SU-DHL-6 (cell line): ENCODE results near the gene LRRC28.

Experiments used
- H2AFZ ChIP-seq: fragments of 200-600 bp; sonication (generic); 2 replicates; pipeline ENCODE4 v1.6.1; 2014; ENCODE audit warnings: low read depth, mild to moderate bottlenecking, moderate library complexity, mixed read lengths, antibody characterized with exemption, low read length; ENCODE audit not compliant: severe bottlenecking
- H3F3A ChIP-seq: fragments of 200-600 bp; shearing (Covaris generic); 2 replicates; pipeline ENCODE4 v1.6.0; 2016; ENCODE audit warnings: antibody characterized with exemption, mild to moderate bottlenecking; ENCODE audit not compliant: insufficient read depth
- H3K27ac ChIP-seq: fragments of 200-600 bp; sonication (generic); 2 replicates; pipeline ENCODE4 v1.5.1; 2016; ENCODE audit warnings: low read depth, mild to moderate bottlenecking, low read length, moderate library complexity, mixed read lengths
- H3K27me3 ChIP-seq: fragments of 200-600 bp; sonication (generic), shearing (Covaris generic); 2 replicates; pipeline ENCODE4 v1.6.0; 2014; ENCODE audit warnings: mild to moderate bottlenecking, low read length
- H3K36me3 ChIP-seq: fragments of 200-600 bp; sonication (generic); 2 replicates; pipeline ENCODE4 v1.6.1; 2014; ENCODE audit warnings: mild to moderate bottlenecking, low read length, mixed read lengths
- H3K4me2 ChIP-seq: fragments of 300-600, 200-600 bp; shearing (Covaris generic), sonication (generic); 2 replicates; pipeline ENCODE4 v1.6.0; 2014; ENCODE audit warnings: low read length, low read depth, mild to moderate bottlenecking; ENCODE audit not compliant: poor library complexity, severe bottlenecking
- H3K4me3 ChIP-seq: fragments of 200-600 bp; sonication (generic); 2 replicates; pipeline ENCODE4 v1.5.1; 2014; ENCODE audit warnings: antibody characterized with exemption, low read length, mild to moderate bottlenecking, mixed read lengths; ENCODE audit not compliant: insufficient read depth, poor library complexity, severe bottlenecking
- H3K79me2 ChIP-seq: fragments of 200-600 bp; sonication (generic); 2 replicates; pipeline ENCODE4 v1.6.1; 2014; ENCODE audit warnings: mild to moderate bottlenecking, low read length, moderate library complexity; ENCODE audit not compliant: insufficient read depth
- H3K9ac ChIP-seq: fragments of 200-600 bp; sonication (generic); 2 replicates; pipeline ENCODE4 v1.7.0; 2014; ENCODE audit warnings: mild to moderate bottlenecking, low read length
- H3K9me2 ChIP-seq: fragments of 200-600 bp; sonication (generic); replicated peaks from 2 replicates; pipeline ENCODE4 v1.6.1; 2014; ENCODE audit warnings: low read length; ENCODE audit not compliant: insufficient read depth
- H3K9me3 ChIP-seq: fragments of 200-600 bp; sonication (generic); 2 replicates; pipeline ENCODE4 v1.6.1; 2014; ENCODE audit warnings: low read length, mixed read lengths; ENCODE audit not compliant: insufficient read depth
- H4K20me1 ChIP-seq: fragments of 200-600 bp; sonication (generic); 2 replicates; pipeline ENCODE4 v1.6.1; 2014; ENCODE audit warnings: low read depth, mild to moderate bottlenecking, antibody characterized with exemption, low read length, moderate library complexity, mixed read lengths
- EZH2phosphoT487 ChIP-seq: fragments of 200-600 bp; sonication (generic), shearing (Covaris generic); conservative IDR thresholded peaks from 2 replicates; pipeline ENCODE4 v1.6.1; 2018; ENCODE audit warnings: mild to moderate bottlenecking, antibody characterized with exemption, low read length, moderate library complexity, mixed read lengths
- TF ChIP-seq, protein P1 (sequence below): fragments of 200-600 bp; sonication (generic); IDR thresholded peaks from one replicate; pipeline ENCODE4 v1.5.1; 2017; ENCODE audit warnings: antibody characterized with exemption, mild to moderate bottlenecking, low read length, moderate library complexity; ENCODE audit not compliant: insufficient read depth, poor library complexity, severe bottlenecking

LRRC28 gene

DNA sequence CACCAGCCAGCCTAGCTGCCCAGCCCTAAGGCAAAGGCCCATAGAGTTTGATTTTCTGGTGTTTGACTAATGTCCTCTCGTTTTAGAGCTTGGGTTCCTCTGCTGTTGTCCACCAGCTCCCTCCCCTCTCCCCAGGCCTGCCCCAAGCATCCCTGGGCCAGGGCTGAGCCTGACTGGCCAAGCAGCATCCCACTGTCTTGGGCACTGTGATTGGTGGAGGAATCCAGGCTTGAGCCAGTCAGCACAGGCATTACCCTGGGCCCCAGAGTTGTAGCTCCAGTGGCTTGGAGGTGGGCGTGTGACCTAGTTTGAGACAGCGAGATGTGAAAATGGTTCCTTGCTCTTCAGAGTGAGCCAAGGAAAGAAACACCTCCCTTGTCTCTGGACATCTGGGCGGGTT, 159.2 kb downstream of the LRRC28 start:
- Histone ChIP-seq H3K9me3 (no peaks in the 10 kb centered on the region), H3K9me2 (no peaks in the 10 kb centered on the region), H3K27me3 (no peaks in the 10 kb centered on the region), H3K9ac (no peak overlapping the region), H3K36me3 (no peaks in the 10 kb centered on the region), H3F3A (no peaks in the 10 kb centered on the region), H3K79me2 (no peaks in the 10 kb centered on the region), H4K20me1 (no peaks in the 10 kb centered on the region), H3K27ac (no peak overlapping the region), H3K4me3 (no peak overlapping the region), H2AFZ (no peak overlapping the region), H3K4me2 (no peak overlapping the region)
- TF ChIP-seq, protein P1, sequence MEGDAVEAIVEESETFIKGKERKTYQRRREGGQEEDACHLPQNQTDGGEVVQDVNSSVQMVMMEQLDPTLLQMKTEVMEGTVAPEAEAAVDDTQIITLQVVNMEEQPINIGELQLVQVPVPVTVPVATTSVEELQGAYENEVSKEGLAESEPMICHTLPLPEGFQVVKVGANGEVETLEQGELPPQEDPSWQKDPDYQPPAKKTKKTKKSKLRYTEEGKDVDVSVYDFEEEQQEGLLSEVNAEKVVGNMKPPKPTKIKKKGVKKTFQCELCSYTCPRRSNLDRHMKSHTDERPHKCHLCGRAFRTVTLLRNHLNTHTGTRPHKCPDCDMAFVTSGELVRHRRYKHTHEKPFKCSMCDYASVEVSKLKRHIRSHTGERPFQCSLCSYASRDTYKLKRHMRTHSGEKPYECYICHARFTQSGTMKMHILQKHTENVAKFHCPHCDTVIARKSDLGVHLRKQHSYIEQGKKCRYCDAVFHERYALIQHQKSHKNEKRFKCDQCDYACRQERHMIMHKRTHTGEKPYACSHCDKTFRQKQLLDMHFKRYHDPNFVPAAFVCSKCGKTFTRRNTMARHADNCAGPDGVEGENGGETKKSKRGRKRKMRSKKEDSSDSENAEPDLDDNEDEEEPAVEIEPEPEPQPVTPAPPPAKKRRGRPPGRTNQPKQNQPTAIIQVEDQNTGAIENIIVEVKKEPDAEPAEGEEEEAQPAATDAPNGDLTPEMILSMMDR = no peak
- TF ChIP-seq EZH2phosphoT487 = no peak

DNA sequence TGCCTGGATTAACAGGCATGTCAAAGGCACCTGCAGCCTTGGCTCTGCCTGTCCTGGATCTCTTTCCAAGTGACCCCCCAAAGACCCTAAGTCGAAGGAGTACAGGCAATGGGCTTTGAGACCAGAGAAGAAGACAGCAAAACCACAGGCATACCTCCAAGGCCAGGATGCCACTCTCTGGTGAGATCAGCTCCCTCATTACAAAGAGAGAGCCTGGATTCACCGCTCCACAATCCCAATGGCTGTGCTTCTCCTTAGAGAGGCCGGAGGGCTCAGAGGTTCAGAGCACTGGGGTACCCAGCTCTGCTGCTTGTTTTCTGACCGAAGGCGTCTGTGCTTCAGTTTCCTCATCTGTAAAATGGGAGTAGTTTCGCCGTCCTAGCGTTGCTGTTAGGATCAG, 160.0 kb downstream of the LRRC28 start:
- no peaks in the 10 kb centered on the region for H3F3A ChIP-seq
- H3K9ac ChIP-seq = no peak overlapping the region
- H3K27ac ChIP-seq = no peak overlapping the region
- H4K20me1 ChIP-seq = no peaks in the 10 kb centered on the region
- no peaks in the 10 kb centered on the region for H3K36me3 ChIP-seq
- H2AFZ ChIP-seq = no peak overlapping the region
- no peak overlapping the region for H3K4me3 ChIP-seq
- H3K79me2 ChIP-seq = no peaks in the 10 kb centered on the region
- no peak overlapping the region for H3K4me2 ChIP-seq
- H3K9me2 ChIP-seq = no peaks in the 10 kb centered on the region
- TF ChIP-seq, protein P1 = no peak
- TF ChIP-seq EZH2phosphoT487 = no peak
- no peaks in the 10 kb centered on the region for H3K27me3 ChIP-seq
- H3K9me3 ChIP-seq = no peaks in the 10 kb centered on the region

DNA sequence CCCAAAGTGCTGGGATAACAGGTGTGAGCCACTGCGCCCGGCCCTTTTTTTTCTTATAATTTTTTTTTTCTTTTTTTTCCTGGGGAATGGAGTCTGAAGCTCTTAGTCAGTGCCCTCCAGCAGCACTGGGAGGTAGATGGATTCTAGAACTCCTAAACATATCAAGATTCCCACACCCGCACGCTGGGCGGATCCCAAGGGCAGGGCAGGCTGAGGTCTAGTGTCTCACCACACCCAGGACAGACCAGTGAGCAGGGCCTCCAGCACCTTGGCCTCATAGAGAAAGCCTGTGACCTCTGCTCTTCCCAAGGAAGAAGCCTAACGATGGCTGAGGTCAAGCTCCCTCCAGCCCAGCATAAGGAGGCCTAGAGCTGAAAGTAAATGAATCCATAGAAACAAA, 160.8 kb downstream of the LRRC28 start:
- Histone ChIP-seq H3K27me3 (no peaks in the 10 kb centered on the region), H3K27ac (no peak overlapping the region), H3K4me3 (no peak overlapping the region), H3F3A (no peaks in the 10 kb centered on the region), H3K9ac (no peak overlapping the region), H3K79me2 (no peaks in the 10 kb centered on the region), H3K9me2 (no peaks in the 10 kb centered on the region), H3K9me3 (no peaks in the 10 kb centered on the region), H2AFZ (no peak overlapping the region), H3K4me2 (no peak overlapping the region), H4K20me1 (no peaks in the 10 kb centered on the region), H3K36me3 (no peaks in the 10 kb centered on the region)
- TF ChIP-seq, protein P1 = no peak
- no peak for TF ChIP-seq EZH2phosphoT487

DNA sequence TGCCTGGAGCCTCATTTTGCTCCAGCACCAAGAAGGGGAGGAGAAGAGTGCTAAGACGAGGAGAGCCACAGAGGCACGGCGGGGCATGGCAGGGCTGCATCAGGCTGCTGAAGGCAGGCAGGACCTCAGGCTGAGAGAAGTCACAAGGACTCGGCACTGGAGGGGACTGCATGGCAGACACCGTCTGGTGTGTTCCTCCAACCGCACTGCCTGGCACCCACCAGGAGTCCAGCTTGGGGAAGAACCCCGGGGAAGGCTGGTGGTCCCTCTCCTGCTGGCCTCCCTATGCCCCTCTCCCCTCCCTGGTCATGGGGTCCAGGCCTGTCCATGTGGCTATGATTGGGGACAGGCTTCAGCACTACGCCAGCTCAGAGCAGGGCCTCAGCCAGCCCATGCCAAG, 161.3 kb downstream of the LRRC28 start:
- Histone ChIP-seq H3K27me3 (no peaks in the 10 kb centered on the region), H4K20me1 (no peaks in the 10 kb centered on the region), H2AFZ (no peak overlapping the region), H3K4me2 (no peak overlapping the region), H3K9me2 (no peaks in the 10 kb centered on the region), H3K27ac (no peak overlapping the region), H3K79me2 (no peaks in the 10 kb centered on the region), H3F3A (no peaks in the 10 kb centered on the region), H3K4me3 (no peak overlapping the region), H3K9me3 (no peaks in the 10 kb centered on the region), H3K9ac (no peak overlapping the region), H3K36me3 (no peaks in the 10 kb centered on the region)
- TF ChIP-seq, protein P1 = no peak
- TF ChIP-seq EZH2phosphoT487 = no peak
